Stomach (tissue), 9 donors: Measurements from ENCODE around the gene CDC42BPG. TPM values are rescaled to one million over a fixed set of nuclear protein-coding genes. Genes with fewer than 3 reads are reported as not detected.

Experiments used
- DNase-seq, 2 donors: peaks; one replicate each; pipeline versions ENCODE4 v3.0.0 to v3.0.0-alpha.2; 2013 to 2019
- H3K27ac ChIP-seq, 5 donors: fragments of 200-600 bp in 4 of 5; sonication (generic) in 4 of 5; one replicate each; pipeline ENCODE4 v1.5.1; 2013 to 2019; ENCODE audit warnings: mild to moderate bottlenecking in 1 of 5, moderate library complexity in 1 of 5
- H3K27me3 ChIP-seq, 3 donors: fragments of 200-600 bp; sonication (generic); one replicate each; pipeline ENCODE4 v1.5.1; 2017 to 2019; ENCODE audit warnings: mixed run types in 1 of 3
- H3K36me3 ChIP-seq, 4 donors: fragments of 200-600 bp; sonication (generic); 1 replicate in 3 of 4; 2 replicates in 1 of 4; pipeline ENCODE4 v1.5.1; 2016 to 2019
- H3K4me1 ChIP-seq, 4 donors: fragments of 200-600 bp; sonication (generic); one replicate each; pipeline ENCODE4 v1.5.1; 2016 to 2019
- H3K4me3 ChIP-seq, 4 donors: fragments of 200-600 bp; sonication (generic) in 3 of 4; one replicate each; pipeline ENCODE4 v1.5.1; 2016 to 2019; ENCODE audit warnings: mild to moderate bottlenecking in 1 of 4
- H3K9me3 ChIP-seq, 4 donors: fragments of 200-600 bp; sonication (generic); one replicate each; pipeline ENCODE4 v1.5.1; 2016 to 2019
- CTCF ChIP-seq, 7 experiments: fragments of 450-650 bp in 4 of 7; fragments of 200-600 bp in 3 of 7; sonication (generic) in 3 of 7; IDR thresholded peaks; one replicate each; pipeline ENCODE4 v1.5.1; 2016 to 2019; ENCODE audit warnings: antibody characterized with exemption in 7 of 7, control low read depth in 2 of 7, mild to moderate bottlenecking in 1 of 7
- EP300 ChIP-seq: sonication (generic); formaldehyde crosslinking; IDR thresholded peaks from one replicate; pipeline ENCODE4 v1.6.1; 2017; ENCODE audit warnings: antibody characterized with exemption
- POLR2A ChIP-seq, 4 donors: fragments of 450-650 bp; IDR thresholded peaks; one replicate each; pipeline ENCODE4 v1.6.1; 2016; ENCODE audit warnings: antibody characterized with exemption in 4 of 4, control low read depth in 2 of 4, mild to moderate bottlenecking in 1 of 4, moderate library complexity in 1 of 4
- POLR2AphosphoS5 ChIP-seq, 3 donors: sonication (generic); formaldehyde crosslinking; IDR thresholded peaks; one replicate each; pipeline ENCODE4 v1.6.1; 2016; ENCODE audit warnings: antibody characterized with exemption in 3 of 3
- WGBS, 5 donors: extraction: QIAGEN DNeasy Blood & Tissue Kit in 3 of 5; methylation state at CpG; one replicate each; pipeline versions ENCODE4 v1.1.5 to v1.1.7; 2013 to 2018; 5-methylcytosine and 5-hydroxymethylcytosine counted together
- intact Hi-C: fragments of 100-400 bp; cut with DNase I; formaldehyde crosslinking; loops from one replicate; pipeline ENCODE4 v1.15.1; 2023; ENCODE audit warnings: low total_unique reads
- polyA plus RNA-seq, 3 donors: library from polyadenylated mRNA; stranded (reverse); fragments of 200-250 nt; gene quantifications; one replicate each; pipeline ENCODE4 v1.2.3, GENCODE V29; 2013
- total RNA-seq, 5 donors: library from RNA; depleted of rRNA; stranded (reverse); fragments of >200 nt; gene quantifications; one replicate each; pipeline versions ENCODE4 v1.1.0 to v1.2.3, GENCODE V29; 2014 to 2016
- donor health status: healthy with polysubstance abuse.
- donor health status: Bipolar disorder and iron deficiency.
- donor health status: healthy.

The CDC42BPG gene
- total and polyA plus RNA-seq, 8 donors, result 8.9 to 66.5 (median 26.2) TPM

GRCh38 chr11:64892411-64892831 is 48.0 kb upstream of the CDC42BPG start:
- no peak for TF ChIP-seq POLR2A (IDR thresholded peaks at IDR 0.05)
- no peak for TF ChIP-seq EP300
- TF ChIP-seq CTCF (IDR thresholded peaks at IDR 0.05), result no peak
- no peak for TF ChIP-seq POLR2AphosphoS5 (IDR thresholded peaks at IDR 0.05)
- Histone ChIP-seq H3K4me1 (peaks cover 36 to 59% (median 49%) of the 10 kb centered on the region in 4 donors), H3K4me3 (peak overlapping the region; percentile 37 to 52 (median 45)), H3K9me3 (no peaks in the 10 kb centered on the region), H3K27ac (peak overlapping the region; percentile 84 to 94 (median 86)), H3K36me3 (peaks cover 3 to 30% (median 30%) of the 10 kb centered on the region in 4 donors), H3K27me3 (no peaks in the 10 kb centered on the region)
- intact Hi-C loops, result loop anchor here (2.0 kb wide), 1 partner anchor 46 kb away; no protein-coding TSS in a partner anchor
- 23 to 59% (median 41%) methylated on average over 11 of the region's 11 CpGs for WGBS, 5 donors
- DNase-seq, result no peak

- TF ChIP-seq POLR2AphosphoS5 (IDR thresholded peaks at IDR 0.05), result no peak
- no peak for TF ChIP-seq POLR2A (IDR thresholded peaks at IDR 0.05)
- no peak for TF ChIP-seq EP300
- no peak for TF ChIP-seq CTCF (IDR thresholded peaks at IDR 0.05)
- intact Hi-C loops, result loop anchor here (2.0 kb wide), 1 partner anchor 45 kb away; no protein-coding TSS in a partner anchor
- DNase-seq, result no peak
- peak overlapping the region; percentile 37 to 52 (median 45) for H3K4me3 ChIP-seq
- H3K27me3 ChIP-seq, result no peaks in the 10 kb centered on the region
- H3K9me3 ChIP-seq, result no peaks in the 10 kb centered on the region
- peaks cover 37 to 65% (median 53%) of the 10 kb centered on the region in 4 donors for H3K4me1 ChIP-seq
- peaks cover 0 to 25% (median 25%) of the 10 kb centered on the region in 4 donors for H3K36me3 ChIP-seq
- H3K27ac ChIP-seq, result peak overlapping the region; percentile 84 to 94 (median 86)
- 37 to 57% (median 48%) methylated on average over 5 of the region's 5 CpGs for WGBS, 5 donors
Measured at GRCh38 chr11:64891880-64892279, 47.4 kb upstream of the CDC42BPG start.

DNA sequence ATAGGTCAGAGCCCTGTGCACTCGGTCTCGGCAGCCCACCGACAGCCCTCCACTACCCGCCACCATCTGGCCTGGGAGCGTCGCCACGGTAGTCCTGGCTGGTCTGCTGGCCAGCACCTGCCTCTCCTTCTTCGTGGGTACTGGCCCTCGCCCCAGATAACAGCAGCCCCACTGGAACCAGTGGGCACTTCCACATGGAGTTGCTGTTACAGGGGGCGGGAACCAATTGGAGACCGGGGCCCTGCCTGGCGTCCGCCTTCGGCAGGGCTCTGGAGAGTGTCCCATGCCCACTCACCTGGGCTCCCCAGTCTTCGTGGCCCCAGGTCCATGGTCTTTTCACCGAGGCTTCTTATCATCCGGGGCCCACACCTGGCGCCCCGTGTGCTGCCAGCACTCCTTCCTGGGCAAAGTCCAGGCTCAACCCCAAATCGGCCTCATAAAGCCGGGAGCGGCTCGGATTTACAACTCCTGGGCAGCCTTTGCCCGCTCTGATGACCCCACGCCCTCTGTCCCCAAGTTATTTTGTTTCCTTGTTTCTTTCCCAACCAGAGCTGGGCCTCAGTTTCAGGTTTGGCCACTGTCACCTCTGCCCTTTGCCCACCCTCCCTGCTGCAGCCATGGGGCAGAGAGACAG is 46.9 kb upstream of the CDC42BPG start:
- Histone ChIP-seq H3K4me3 (peak overlapping the region; percentile 37 to 52 (median 45)), H3K27ac (peak overlapping the region; percentile 84 to 94 (median 86)), H3K9me3 (no peaks in the 10 kb centered on the region), H3K4me1 (peaks cover 37 to 66% (median 54%) of the 10 kb centered on the region in 4 donors), H3K27me3 (no peaks in the 10 kb centered on the region), H3K36me3 (peaks cover 0 to 20% (median 19%) of the 10 kb centered on the region in 4 donors)
- TF ChIP-seq POLR2AphosphoS5 (IDR thresholded peaks at IDR 0.05) (peak in 1 of 3 donors; percentile 16), EP300 (no peak)
- intact Hi-C loops, result no loop called here
- DNase-seq, result peak; percentile 74 to 75
- WGBS, 5 donors, result 33 to 76% (median 52%) methylated on average over 10 to 25 of the region's 25 CpGs

DNA sequence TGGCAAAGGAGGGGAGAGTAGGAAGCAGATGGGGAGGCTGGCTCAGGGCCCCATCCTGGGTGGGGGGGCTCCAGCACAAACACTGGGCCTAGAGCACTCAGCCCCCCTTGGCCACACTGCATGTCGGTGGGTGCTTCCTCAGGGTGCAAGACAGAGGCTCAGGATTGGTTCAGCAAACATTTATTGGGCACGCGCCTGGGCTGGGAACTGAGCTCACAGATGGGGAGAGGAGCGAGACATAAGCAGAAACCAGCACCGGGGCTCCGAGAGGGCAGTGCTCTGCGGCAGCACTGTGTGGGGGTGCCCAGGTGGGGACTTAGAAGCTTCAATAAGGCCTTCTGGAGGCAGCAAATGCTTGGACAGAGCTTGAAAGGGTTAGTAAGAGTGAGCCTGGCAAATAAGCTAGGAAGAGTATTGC is 46.1 kb upstream of the CDC42BPG start:
- no peaks in the 10 kb centered on the region for H3K27me3 ChIP-seq
- H3K27ac ChIP-seq, result peak overlapping the region; percentile 84 to 94 (median 86)
- 31 to 67% (median 36%) methylated on average over 6 to 7 of the region's 7 CpGs for WGBS, 5 donors
- no peaks in the 10 kb centered on the region for H3K9me3 ChIP-seq
- peak overlapping the region; percentile 37 to 52 (median 45) for H3K4me3 ChIP-seq
- peaks cover 37 to 66% (median 59%) of the 10 kb centered on the region in 4 donors for H3K4me1 ChIP-seq
- peaks cover 0 to 12% (median 11%) of the 10 kb centered on the region in 4 donors for H3K36me3 ChIP-seq
- TF ChIP-seq EP300 (no peak), POLR2A (IDR thresholded peaks at IDR 0.05) (no peak), CTCF (IDR thresholded peaks at IDR 0.05) (no peak)
- intact Hi-C loops, result no loop called here
- DNase-seq, result no peak
